Fibroblast of skin of right biceps (primary cell): Measurements from ENCODE around the gene IFNW1.
A peak's percentile ranks its signal among the peaks of the same experiment; 100 is the strongest.

Source experiments
- DNase-seq: peaks from one replicate; pipeline ENCODE4 v3.0.0-alpha.2; 2013

IFNW1 gene

DNA sequence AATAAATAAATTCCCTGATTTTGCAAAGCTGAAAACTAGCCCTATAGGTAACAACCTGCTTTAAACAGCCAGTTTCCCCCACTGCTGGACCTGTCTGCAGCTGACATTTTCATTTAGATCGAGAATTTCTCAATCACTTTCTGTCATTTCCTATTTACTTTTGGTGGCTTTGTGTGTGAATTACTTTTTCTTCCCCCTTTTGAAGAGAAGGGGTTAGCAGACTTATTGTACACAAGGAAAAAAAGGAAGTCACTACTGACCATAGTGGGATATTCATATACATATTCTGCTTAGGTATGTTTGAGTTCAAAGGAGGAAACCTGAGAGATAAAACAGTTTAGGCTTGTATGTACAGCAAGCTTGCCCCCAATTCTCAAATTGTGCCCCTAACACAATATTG is 36.8 kb downstream of the IFNW1 start:
- no peak for DNase-seq

DNA sequence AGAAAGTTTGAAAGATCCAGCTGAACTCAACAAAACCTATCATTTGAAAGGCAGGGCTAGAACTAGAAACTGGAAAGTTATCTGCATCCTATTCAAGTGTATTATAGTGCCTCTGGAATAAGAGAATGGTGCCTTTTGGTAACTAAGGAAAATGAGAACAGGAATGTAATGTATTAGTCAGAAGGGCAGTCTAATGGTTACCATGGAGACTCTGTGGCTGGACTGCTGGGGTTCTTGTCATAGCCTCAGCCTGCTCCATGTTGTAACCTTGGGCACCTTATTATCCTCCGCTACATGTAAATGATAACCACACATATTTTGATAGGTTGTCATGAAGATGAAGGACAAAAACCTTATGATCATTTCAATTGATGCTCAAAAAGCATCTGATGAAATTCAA is 39.3 kb downstream of the IFNW1 start:
- DNase-seq: peak; percentile 3

DNA sequence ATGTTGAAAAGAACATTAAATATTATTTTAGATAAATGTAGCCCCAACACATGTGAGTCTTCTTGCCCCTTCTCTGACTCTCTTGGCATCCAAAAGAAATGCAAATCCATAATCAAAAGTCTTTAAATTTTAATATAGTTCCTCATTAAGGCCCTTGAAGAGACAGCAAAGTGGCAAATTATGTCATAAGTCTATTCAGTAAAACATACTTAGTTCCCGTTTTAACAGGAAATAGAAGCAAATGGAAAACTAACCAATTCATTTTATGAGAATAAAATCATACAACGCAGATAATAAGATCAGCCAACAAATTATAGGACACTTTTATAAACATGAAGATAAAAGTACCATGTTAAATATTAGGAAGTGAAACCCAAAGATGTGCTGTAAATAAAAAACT is 43.8 kb downstream of the IFNW1 start:
- DNase-seq: no peak

DNA sequence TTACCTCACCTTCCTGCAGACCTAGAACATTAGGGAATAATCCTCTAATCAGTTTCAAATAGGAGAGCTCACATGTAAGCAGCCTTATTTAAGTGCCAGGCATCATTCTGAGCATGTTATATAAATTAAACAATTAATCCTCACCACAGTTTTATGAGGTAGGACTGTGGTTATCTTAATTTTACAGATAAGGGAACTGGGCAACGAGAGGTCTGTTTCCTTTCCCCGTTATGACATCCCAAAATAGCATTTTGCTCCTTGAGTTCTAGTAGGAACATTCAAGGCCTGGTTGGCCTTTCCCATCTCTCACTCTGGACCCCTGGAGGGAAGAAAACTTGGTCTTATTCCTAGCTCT is 44.8 kb downstream of the IFNW1 start:
- DNase-seq: no peak

DNA sequence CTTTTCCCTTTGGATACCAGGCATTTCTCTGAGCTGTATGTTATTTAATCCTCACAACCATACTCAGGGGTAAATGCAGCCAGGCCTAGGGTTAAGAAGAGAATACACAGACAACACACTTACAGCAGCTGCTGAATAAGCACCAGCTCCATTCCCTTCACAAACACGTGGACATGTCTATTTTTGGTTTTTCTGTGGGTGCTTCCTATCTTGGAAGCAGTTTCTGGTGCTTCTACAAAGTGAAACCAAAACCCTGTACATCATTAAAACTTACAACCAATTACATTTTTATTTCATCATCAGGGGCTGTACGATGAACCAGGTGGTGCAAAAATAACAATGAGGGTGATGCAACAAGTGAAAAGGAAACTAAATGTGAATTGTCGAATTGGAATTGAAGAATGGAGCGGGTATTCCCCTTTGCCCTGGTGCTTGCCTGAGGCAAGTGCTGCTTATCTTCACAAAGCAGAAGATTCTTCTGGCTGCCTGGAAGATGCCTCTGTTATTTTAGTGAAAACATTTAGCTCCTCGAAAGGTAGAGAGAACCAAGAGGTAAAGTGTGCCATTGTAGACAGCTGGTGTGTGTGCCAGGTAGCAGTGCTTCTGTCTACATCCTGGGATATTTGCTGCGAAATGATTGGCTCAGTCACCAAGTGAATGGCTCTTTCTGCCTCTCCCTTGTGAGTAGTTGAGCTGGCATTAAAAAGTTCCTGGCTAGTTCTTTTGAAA is 45.3 kb downstream of the IFNW1 start:
- DNase-seq: peak; percentile 28

DNA sequence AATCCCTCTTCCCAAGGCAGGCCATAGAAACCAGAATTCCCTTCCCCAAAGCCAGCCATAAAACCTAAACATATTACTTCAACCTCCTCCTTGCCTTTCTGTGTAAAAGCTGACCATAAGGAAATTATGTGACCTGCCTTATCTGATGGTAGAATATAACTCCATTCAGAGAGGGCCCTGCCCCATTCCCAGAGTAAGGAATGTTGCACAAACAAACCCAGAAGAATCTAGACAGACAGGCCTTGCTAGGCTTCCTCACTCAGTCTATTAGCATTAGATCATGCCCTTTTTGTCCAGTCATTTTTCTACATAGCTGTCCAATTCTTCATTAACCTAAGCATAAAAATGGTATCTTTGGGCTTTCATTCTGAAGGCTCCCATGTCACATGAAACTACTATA is 46.1 kb downstream of the IFNW1 start:
- peak; percentile 2 for DNase-seq
